ENCODE results near the gene CDYL.

The CDYL gene

DNA sequence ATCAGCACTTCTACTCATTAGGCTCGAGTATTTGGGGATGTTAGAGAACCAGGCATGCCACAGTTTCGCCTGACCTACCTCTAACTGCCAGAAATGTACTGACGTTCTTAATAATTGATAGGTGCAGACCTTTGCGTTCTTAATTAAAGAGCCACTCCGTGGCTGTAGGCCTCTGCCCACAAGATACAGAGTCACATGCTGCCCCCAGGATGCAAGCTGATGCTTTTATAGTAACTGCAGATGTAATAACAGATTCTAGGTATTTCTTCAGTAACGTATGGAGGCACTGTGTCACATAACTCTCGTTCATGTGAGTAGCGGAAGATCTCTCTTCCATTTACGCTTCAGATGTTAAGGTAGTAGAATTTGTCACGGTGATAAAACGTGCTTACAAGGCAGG is 114.4 kb downstream of the CDYL start:
- H2AFZ ChIP-seq (ENCODE audit: low read depth, low read length) = no peak overlapping the region
- H3K4me3 ChIP-seq (ENCODE audit: low read length) = no peak overlapping the region
- H3K4me2 ChIP-seq (ENCODE audit: low read length) = no peak overlapping the region
- no peak overlapping the region for H3K9ac ChIP-seq (ENCODE audit: low read length)
- H4K20me1 ChIP-seq (ENCODE audit: insufficient read depth, low read length) = peaks cover 17% of the 10 kb centered on the region
- H3K4me1 ChIP-seq (ENCODE audit: low read length) = peaks cover 9% of the 10 kb centered on the region
- no peaks in the 10 kb centered on the region for H3K27me3 ChIP-seq (ENCODE audit: low read depth, low read length)
- TF ChIP-seq, protein P1, sequence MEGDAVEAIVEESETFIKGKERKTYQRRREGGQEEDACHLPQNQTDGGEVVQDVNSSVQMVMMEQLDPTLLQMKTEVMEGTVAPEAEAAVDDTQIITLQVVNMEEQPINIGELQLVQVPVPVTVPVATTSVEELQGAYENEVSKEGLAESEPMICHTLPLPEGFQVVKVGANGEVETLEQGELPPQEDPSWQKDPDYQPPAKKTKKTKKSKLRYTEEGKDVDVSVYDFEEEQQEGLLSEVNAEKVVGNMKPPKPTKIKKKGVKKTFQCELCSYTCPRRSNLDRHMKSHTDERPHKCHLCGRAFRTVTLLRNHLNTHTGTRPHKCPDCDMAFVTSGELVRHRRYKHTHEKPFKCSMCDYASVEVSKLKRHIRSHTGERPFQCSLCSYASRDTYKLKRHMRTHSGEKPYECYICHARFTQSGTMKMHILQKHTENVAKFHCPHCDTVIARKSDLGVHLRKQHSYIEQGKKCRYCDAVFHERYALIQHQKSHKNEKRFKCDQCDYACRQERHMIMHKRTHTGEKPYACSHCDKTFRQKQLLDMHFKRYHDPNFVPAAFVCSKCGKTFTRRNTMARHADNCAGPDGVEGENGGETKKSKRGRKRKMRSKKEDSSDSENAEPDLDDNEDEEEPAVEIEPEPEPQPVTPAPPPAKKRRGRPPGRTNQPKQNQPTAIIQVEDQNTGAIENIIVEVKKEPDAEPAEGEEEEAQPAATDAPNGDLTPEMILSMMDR (IDR thresholded peaks at IDR 0.05; ENCODE audit: low read depth, low read length) = no peak
- no peak for TF ChIP-seq EZH2phosphoT487 (IDR thresholded peaks at IDR 0.05; ENCODE audit: low read depth)
- no peaks in the 10 kb centered on the region for H3K9me3 ChIP-seq (ENCODE audit: insufficient read depth, low read length)
- H3K79me2 ChIP-seq (ENCODE audit: low read length) = peaks cover 53% of the 10 kb centered on the region
- H3K36me3 ChIP-seq (replicated peaks; ENCODE audit: low read depth, low read length) = peaks cover 4% of the 10 kb centered on the region
- H3K27ac ChIP-seq (ENCODE audit: low read length) = no peak overlapping the region

DNA sequence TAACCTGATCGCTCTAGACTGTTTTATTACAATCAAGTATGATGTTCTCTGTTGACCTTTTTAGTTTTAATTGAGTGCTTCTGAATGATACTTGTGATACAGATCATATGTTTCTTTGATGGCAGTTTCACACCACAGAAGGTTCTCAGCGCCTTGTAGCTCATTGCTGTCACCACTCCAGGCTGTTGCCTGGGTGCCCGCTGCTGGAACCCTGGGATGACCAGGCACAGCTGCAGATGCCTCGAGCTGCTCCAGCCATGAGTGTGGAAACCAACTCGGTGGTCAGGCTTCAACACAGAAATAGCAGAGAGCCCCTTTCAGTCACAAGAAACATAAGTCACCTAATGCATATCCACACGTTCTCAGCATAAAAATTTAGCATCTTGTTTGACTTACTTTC is 114.9 kb downstream of the CDYL start:
- Histone ChIP-seq H3K27ac (ENCODE audit: low read length) (no peak overlapping the region), H3K27me3 (ENCODE audit: low read depth, low read length) (no peaks in the 10 kb centered on the region), H3K9me3 (ENCODE audit: insufficient read depth, low read length) (no peaks in the 10 kb centered on the region), H2AFZ (ENCODE audit: low read depth, low read length) (no peak overlapping the region), H4K20me1 (ENCODE audit: insufficient read depth, low read length) (peaks cover 13% of the 10 kb centered on the region), H3K4me1 (ENCODE audit: low read length) (peaks cover 4% of the 10 kb centered on the region), H3K79me2 (ENCODE audit: low read length) (peaks cover 48% of the 10 kb centered on the region), H3K36me3 (replicated peaks; ENCODE audit: low read depth, low read length) (peaks cover 4% of the 10 kb centered on the region), H3K4me2 (ENCODE audit: low read length) (no peak overlapping the region), H3K9ac (ENCODE audit: low read length) (no peak overlapping the region), H3K4me3 (ENCODE audit: low read length) (no peak overlapping the region)
- TF ChIP-seq EZH2phosphoT487 (IDR thresholded peaks at IDR 0.05; ENCODE audit: low read depth) = no peak

DNA sequence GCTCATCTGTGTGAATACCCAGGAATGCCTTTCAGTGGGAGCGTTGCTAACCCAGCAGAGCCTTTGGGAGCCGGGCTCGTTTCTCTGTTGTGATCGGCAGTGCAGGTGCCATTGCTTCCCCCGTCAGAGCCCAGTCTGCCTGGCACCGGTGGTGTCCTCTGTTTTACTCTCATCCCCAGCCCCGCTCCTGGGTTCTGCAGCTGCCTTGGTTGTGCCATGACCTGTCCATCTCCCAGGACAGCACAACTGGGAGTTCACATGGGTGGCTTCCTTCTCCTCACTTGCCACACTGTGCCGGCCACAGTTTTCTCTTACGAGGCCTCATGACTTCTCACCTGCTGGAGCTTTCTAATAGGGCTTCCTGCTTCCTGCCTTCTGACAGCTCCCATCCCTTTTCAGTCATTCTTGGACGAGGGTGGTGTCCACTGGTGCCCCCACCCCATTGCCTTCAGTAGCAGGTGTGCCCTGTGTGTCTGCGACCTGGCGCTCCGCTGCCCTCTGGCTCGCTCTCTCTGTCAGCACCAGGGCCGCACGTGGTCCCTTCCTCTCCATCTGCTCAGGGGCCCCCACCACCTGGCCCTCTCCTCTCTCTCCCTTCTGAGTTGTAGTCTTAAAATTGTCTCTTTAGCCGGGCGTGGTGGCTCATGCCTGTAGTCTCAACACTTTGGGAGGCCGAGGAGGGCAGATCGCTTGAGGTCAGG is 116.7 kb downstream of the CDYL start:
- no peak for TF ChIP-seq EZH2phosphoT487 (IDR thresholded peaks at IDR 0.05; ENCODE audit: low read depth)
- TF ChIP-seq, protein P1 (IDR thresholded peaks at IDR 0.05; ENCODE audit: low read depth, low read length) = no peak
- no peak overlapping the region for H2AFZ ChIP-seq (ENCODE audit: low read depth, low read length)
- no peak overlapping the region for H3K27ac ChIP-seq (ENCODE audit: low read length)
- H3K4me2 ChIP-seq (ENCODE audit: low read length) = no peak overlapping the region
- 0 out of 2 replicates have a peak, but pooled peaks cover 3% of the 10 kb centered on the region for H3K4me1 ChIP-seq (ENCODE audit: low read length)
- H4K20me1 ChIP-seq (ENCODE audit: insufficient read depth, low read length) = peaks cover 9% of the 10 kb centered on the region; the same call in 1 of the 2 replicates
- no peaks in the 10 kb centered on the region for H3K27me3 ChIP-seq (ENCODE audit: low read depth, low read length)
- H3K4me3 ChIP-seq (ENCODE audit: low read length) = no peak overlapping the region
- H3K79me2 ChIP-seq (ENCODE audit: low read length) = peaks cover 30% of the 10 kb centered on the region
- no peaks in the 10 kb centered on the region for H3K9me3 ChIP-seq (ENCODE audit: insufficient read depth, low read length)
- H3K36me3 ChIP-seq (replicated peaks; ENCODE audit: low read depth, low read length) = peaks cover 7% of the 10 kb centered on the region
- H3K9ac ChIP-seq (ENCODE audit: low read length) = no peak overlapping the region

DNA sequence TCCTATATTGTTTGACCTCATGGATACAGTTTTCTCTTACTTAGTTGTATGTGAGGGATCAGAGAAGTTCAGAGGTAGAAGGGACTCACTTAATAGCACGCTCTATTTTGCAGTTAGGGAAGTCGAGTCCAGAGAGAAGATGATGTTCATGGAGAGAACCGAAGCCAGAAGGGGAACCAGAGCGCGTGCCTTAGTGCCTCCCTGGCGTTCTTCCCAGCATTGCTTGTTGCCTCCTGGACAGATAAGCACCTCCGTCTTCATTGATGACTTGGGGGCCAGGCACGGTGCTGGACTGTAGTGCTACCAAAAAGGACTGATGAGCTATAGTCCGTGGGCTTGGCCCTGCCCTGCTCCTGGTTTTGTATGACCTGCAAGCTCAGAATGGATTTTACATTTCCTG is 117.8 kb downstream of the CDYL start:
- no peak overlapping the region for H3K9ac ChIP-seq (ENCODE audit: low read length)
- no peak overlapping the region for H3K4me3 ChIP-seq (ENCODE audit: low read length)
- H4K20me1 ChIP-seq (ENCODE audit: insufficient read depth, low read length) = peaks cover 9% of the 10 kb centered on the region; the same call in 1 of the 2 replicates
- H3K79me2 ChIP-seq (ENCODE audit: low read length) = peaks cover 21% of the 10 kb centered on the region
- H3K4me2 ChIP-seq (ENCODE audit: low read length) = no peak overlapping the region
- H3K27ac ChIP-seq (ENCODE audit: low read length) = no peak overlapping the region
- H3K27me3 ChIP-seq (ENCODE audit: low read depth, low read length) = no peaks in the 10 kb centered on the region
- H3K9me3 ChIP-seq (ENCODE audit: insufficient read depth, low read length) = no peaks in the 10 kb centered on the region
- no peak for TF ChIP-seq EZH2phosphoT487 (IDR thresholded peaks at IDR 0.05; ENCODE audit: low read depth)
- TF ChIP-seq, protein P1 (IDR thresholded peaks at IDR 0.05; ENCODE audit: low read depth, low read length) = no peak
- no peak overlapping the region for H2AFZ ChIP-seq (ENCODE audit: low read depth, low read length)
- H3K4me1 ChIP-seq (ENCODE audit: low read length) = 0 out of 2 replicates have a peak, but pooled peaks cover 3% of the 10 kb centered on the region
- H3K36me3 ChIP-seq (replicated peaks; ENCODE audit: low read depth, low read length) = peaks cover 17% of the 10 kb centered on the region

All from OCI-LY3 (cell line).